ENCODE results near the gene PBRM1. TPM values are rescaled to one million over a fixed set of nuclear protein-coding genes. Genes with fewer than 3 reads are reported as not detected.

The PBRM1 gene
- polyA plus RNA-seq, 1 donor (not counting 4 experiments of a cell fraction or from before 2014, with no cell fraction given) = 26.0 TPM

- Histone ChIP-seq H3K4me2 (ENCODE audit: control insufficient read depth, extremely low read depth, insufficient read depth, low read depth, low read length) (no peak overlapping the region), H3K36me3 (ENCODE audit: control insufficient read depth in 2 of 2, extremely low read depth in 1 of 2, insufficient read depth in 2 of 2, low read length in 2 of 2) (peaks cover 13 to 15% of the 10 kb centered on the region in 2 experiments), H3K9me1 (ENCODE audit: control insufficient read depth, extremely low read depth, insufficient read depth, low read length) (no peaks in the 10 kb centered on the region), H3K27me3 (ENCODE audit: control insufficient read depth, extremely low read depth, insufficient read depth, low read length) (no peaks in the 10 kb centered on the region), H3K4me1 (ENCODE audit: control insufficient read depth, extremely low read depth, insufficient read depth, low read length) (no peaks in the 10 kb centered on the region), H4K20me1 (ENCODE audit: control insufficient read depth, extremely low read depth, insufficient read depth, low read length) (no peaks in the 10 kb centered on the region), H2AFZ (ENCODE audit: control insufficient read depth, low read length) (no peak overlapping the region), H3K27ac (ENCODE audit: control insufficient read depth, insufficient read depth, low read length) (no peak overlapping the region), H3K9me3 (ENCODE audit: control insufficient read depth, low read depth, low read length) (no peaks in the 10 kb centered on the region), H3K79me2 (ENCODE audit: control insufficient read depth, insufficient read depth, low read length) (no peaks in the 10 kb centered on the region), H3K9ac (ENCODE audit: control insufficient read depth, extremely low read depth, insufficient read depth, low read length) (no peak overlapping the region), H3K4me3 (ENCODE audit: control insufficient read depth in 2 of 3, extremely low read depth in 1 of 3, insufficient read depth in 2 of 3, low read depth in 1 of 3, low read length in 3 of 3) (no peak overlapping the region)
- dilution Hi-C loops (cut with MboI; ENCODE audit: extremely low pct_ligation_motif_present, low sequenced_read_pairs) = no loop called here
- no peak for DNase-seq (ENCODE audit: low read depth, low spot score)
- no peak for FAIRE-seq
- TF ChIP-seq EZH2 (IDR thresholded peaks at IDR 0.05; ENCODE audit: low read length) = no peak
- no peak for TF ChIP-seq CTCF (optimal IDR thresholded peaks at IDR 0.05 in 1 of 3, IDR thresholded peaks at IDR 0.05 in 1 of 3, conservative IDR thresholded peaks at IDR 0.05 in 1 of 3; ENCODE audit: extremely low read depth in 1 of 3, insufficient read depth in 2 of 3, low read length in 3 of 3)
Observed at GRCh38 chr3:52563984-52564383, 121.7 kb downstream of the PBRM1 start.

- H3K27me3 ChIP-seq (ENCODE audit: control insufficient read depth, extremely low read depth, insufficient read depth, low read length) = no peaks in the 10 kb centered on the region
- peaks cover 19 to 21% of the 10 kb centered on the region in 2 experiments for H3K36me3 ChIP-seq (ENCODE audit: control insufficient read depth in 2 of 2, extremely low read depth in 1 of 2, insufficient read depth in 2 of 2, low read length in 2 of 2)
- FAIRE-seq (no peak), DNase-seq (ENCODE audit: low read depth, low spot score) (no peak)
- no peak overlapping the region for H3K4me2 ChIP-seq (ENCODE audit: control insufficient read depth, extremely low read depth, insufficient read depth, low read depth, low read length)
- no peak overlapping the region for H3K27ac ChIP-seq (ENCODE audit: control insufficient read depth, insufficient read depth, low read length)
- H3K4me3 ChIP-seq (ENCODE audit: control insufficient read depth in 2 of 3, extremely low read depth in 1 of 3, insufficient read depth in 2 of 3, low read depth in 1 of 3, low read length in 3 of 3) = no peak overlapping the region
- no peak overlapping the region for H3K9ac ChIP-seq (ENCODE audit: control insufficient read depth, extremely low read depth, insufficient read depth, low read length)
- dilution Hi-C loops (cut with MboI; ENCODE audit: extremely low pct_ligation_motif_present, low sequenced_read_pairs) = no loop called here
- H3K79me2 ChIP-seq (ENCODE audit: control insufficient read depth, insufficient read depth, low read length) = no peaks in the 10 kb centered on the region
- TF ChIP-seq EZH2 (IDR thresholded peaks at IDR 0.05; ENCODE audit: low read length) (no peak), CTCF (optimal IDR thresholded peaks at IDR 0.05 in 1 of 3, IDR thresholded peaks at IDR 0.05 in 1 of 3, conservative IDR thresholded peaks at IDR 0.05 in 1 of 3; ENCODE audit: extremely low read depth in 1 of 3, insufficient read depth in 2 of 3, low read length in 3 of 3) (no peak)
- H3K9me1 ChIP-seq (ENCODE audit: control insufficient read depth, extremely low read depth, insufficient read depth, low read length) = no peaks in the 10 kb centered on the region
- H3K4me1 ChIP-seq (ENCODE audit: control insufficient read depth, extremely low read depth, insufficient read depth, low read length) = no peaks in the 10 kb centered on the region
- no peaks in the 10 kb centered on the region for H3K9me3 ChIP-seq (ENCODE audit: control insufficient read depth, low read depth, low read length)
- no peaks in the 10 kb centered on the region for H4K20me1 ChIP-seq (ENCODE audit: control insufficient read depth, extremely low read depth, insufficient read depth, low read length)
- H2AFZ ChIP-seq (ENCODE audit: control insufficient read depth, low read length) = no peak overlapping the region
Observed at GRCh38 chr3:52561028-52561747, 124.5 kb downstream of the PBRM1 start.

Data from keratinocyte (primary cell).